Lower leg skin (tissue), 3 donors: Measurements from ENCODE around the gene PGA3.
"Not testable (repeated sequence)": the region's sequence is repeated elsewhere in the genome, so short reads cannot be mapped to it uniquely, and the experiment has no call there.

Source experiments
- POLR2A ChIP-seq, 2 donors: fragments of 450-650 bp; IDR thresholded peaks; one replicate each; pipeline ENCODE4 v1.6.1; 2016 to 2017; ENCODE audit warnings: antibody characterized with exemption in 2 of 2, mild to moderate bottlenecking in 1 of 2, moderate library complexity in 1 of 2
- TF ChIP-seq, protein P1 (sequence below), 3 donors: fragments of 450-650 bp; IDR thresholded peaks; one replicate each; pipeline ENCODE4 v1.5.1; 2016; ENCODE audit warnings: antibody characterized with exemption in 3 of 3, mild to moderate bottlenecking in 3 of 3, moderate library complexity in 2 of 3

GRCh38 chr11:61211327-61211952 is 8.1 kb downstream of the PGA3 start:
- TF ChIP-seq, protein P1, sequence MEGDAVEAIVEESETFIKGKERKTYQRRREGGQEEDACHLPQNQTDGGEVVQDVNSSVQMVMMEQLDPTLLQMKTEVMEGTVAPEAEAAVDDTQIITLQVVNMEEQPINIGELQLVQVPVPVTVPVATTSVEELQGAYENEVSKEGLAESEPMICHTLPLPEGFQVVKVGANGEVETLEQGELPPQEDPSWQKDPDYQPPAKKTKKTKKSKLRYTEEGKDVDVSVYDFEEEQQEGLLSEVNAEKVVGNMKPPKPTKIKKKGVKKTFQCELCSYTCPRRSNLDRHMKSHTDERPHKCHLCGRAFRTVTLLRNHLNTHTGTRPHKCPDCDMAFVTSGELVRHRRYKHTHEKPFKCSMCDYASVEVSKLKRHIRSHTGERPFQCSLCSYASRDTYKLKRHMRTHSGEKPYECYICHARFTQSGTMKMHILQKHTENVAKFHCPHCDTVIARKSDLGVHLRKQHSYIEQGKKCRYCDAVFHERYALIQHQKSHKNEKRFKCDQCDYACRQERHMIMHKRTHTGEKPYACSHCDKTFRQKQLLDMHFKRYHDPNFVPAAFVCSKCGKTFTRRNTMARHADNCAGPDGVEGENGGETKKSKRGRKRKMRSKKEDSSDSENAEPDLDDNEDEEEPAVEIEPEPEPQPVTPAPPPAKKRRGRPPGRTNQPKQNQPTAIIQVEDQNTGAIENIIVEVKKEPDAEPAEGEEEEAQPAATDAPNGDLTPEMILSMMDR (IDR thresholded peaks at IDR 0.05): not testable (repeated sequence)
- not testable (repeated sequence) for TF ChIP-seq POLR2A (IDR thresholded peaks at IDR 0.05)
